ENCODE data around the gene UBE2M. TPM values are rescaled to one million over a fixed set of nuclear protein-coding genes. Genes with fewer than 3 reads are reported as not detected.

UBE2M gene
- total and polyA plus RNA-seq, 2 experiments from 2014 or later, result 54.4 to 111 TPM

- no peak for TF ChIP-seq EZH2 (IDR thresholded peaks at IDR 0.05; ENCODE audit: borderline replicate concordance)
- no peak for TF ChIP-seq EZH2phosphoT487 (IDR thresholded peaks at IDR 0.05; ENCODE audit: low read depth, severe bottlenecking, unreplicated experiment)
- TF ChIP-seq CTCF (IDR thresholded peaks at IDR 0.05; ENCODE audit: poor library complexity), result no peak
- H3K79me2 ChIP-seq, result peaks cover 14% of the 10 kb centered on the region
- DNase-seq (ENCODE audit: low spot score), result no peak
- WGBS (ENCODE audit: low lambda C conversion rate, missing lambda C conversion rate), result 55% methylated on average over 24 of the region's 24 CpGs
- H3K4me3 ChIP-seq, result peak overlapping the region; percentile 31
- H3K4me2 ChIP-seq, result peak overlapping the region; percentile 81
- H3K27me3 ChIP-seq, result no peaks in the 10 kb centered on the region
- H2AFZ ChIP-seq, result no peak overlapping the region
- no peaks in the 10 kb centered on the region for H4K20me1 ChIP-seq (ENCODE audit: insufficient read depth, poor library complexity, severe bottlenecking)
- no peaks in the 10 kb centered on the region for H3K36me3 ChIP-seq (replicated peaks; ENCODE audit: insufficient read depth, low read depth)
- H3K4me1 ChIP-seq (ENCODE audit: insufficient read depth), result peaks cover 9% of the 10 kb centered on the region
- no peaks in the 10 kb centered on the region for H3K9me3 ChIP-seq (ENCODE audit: low read depth)
- peak overlapping the region; percentile 27 for H3K27ac ChIP-seq
- no peaks in the 10 kb centered on the region for H3K9me2 ChIP-seq (replicated peaks; ENCODE audit: insufficient read depth)
These were observed 13.8 kb upstream of the UBE2M start for GRCh38 chr19:58572026-58572817.

GRCh38 chr19:58571575-58571947 lies 13.2 kb upstream of the UBE2M start:
- Histone ChIP-seq H3K9me3 (ENCODE audit: low read depth) (no peaks in the 10 kb centered on the region), H3K79me2 (peaks cover 8% of the 10 kb centered on the region), H4K20me1 (ENCODE audit: insufficient read depth, poor library complexity, severe bottlenecking) (no peaks in the 10 kb centered on the region), H3K4me3 (no peak overlapping the region), H3K4me2 (no peak overlapping the region), H3K9me2 (replicated peaks; ENCODE audit: insufficient read depth) (no peaks in the 10 kb centered on the region), H3K36me3 (replicated peaks; ENCODE audit: insufficient read depth, low read depth) (no peaks in the 10 kb centered on the region), H3K27me3 (no peaks in the 10 kb centered on the region), H2AFZ (no peak overlapping the region), H3K4me1 (ENCODE audit: insufficient read depth) (peaks cover 9% of the 10 kb centered on the region), H3K27ac (no peak overlapping the region)
- peak; percentile 2 for DNase-seq (ENCODE audit: low spot score)
- TF ChIP-seq EZH2phosphoT487 (IDR thresholded peaks at IDR 0.05; ENCODE audit: low read depth, severe bottlenecking, unreplicated experiment) (no peak), EZH2 (IDR thresholded peaks at IDR 0.05; ENCODE audit: borderline replicate concordance) (no peak), CTCF (IDR thresholded peaks at IDR 0.05; ENCODE audit: poor library complexity) (no peak)
- 99% methylated on average over 8 of the region's 8 CpGs for WGBS (ENCODE audit: low lambda C conversion rate, missing lambda C conversion rate)

GRCh38 chr19:58570770-58571574 lies 12.6 kb upstream of the UBE2M start:
- H3K79me2 ChIP-seq, result peaks cover 6% of the 10 kb centered on the region
- H3K4me3 ChIP-seq, result no peak overlapping the region
- no peaks in the 10 kb centered on the region for H4K20me1 ChIP-seq (ENCODE audit: insufficient read depth, poor library complexity, severe bottlenecking)
- no peak overlapping the region for H3K27ac ChIP-seq
- TF ChIP-seq EZH2phosphoT487 (IDR thresholded peaks at IDR 0.05; ENCODE audit: low read depth, severe bottlenecking, unreplicated experiment) (no peak), CTCF (IDR thresholded peaks at IDR 0.05; ENCODE audit: poor library complexity) (no peak), EZH2 (IDR thresholded peaks at IDR 0.05; ENCODE audit: borderline replicate concordance) (no peak)
- H3K9me3 ChIP-seq (ENCODE audit: low read depth), result no peaks in the 10 kb centered on the region
- peak; percentile 10 for DNase-seq (ENCODE audit: low spot score)
- no peaks in the 10 kb centered on the region for H3K36me3 ChIP-seq (replicated peaks; ENCODE audit: insufficient read depth, low read depth)
- H3K4me1 ChIP-seq (ENCODE audit: insufficient read depth), result peaks cover 9% of the 10 kb centered on the region
- no peaks in the 10 kb centered on the region for H3K27me3 ChIP-seq
- 93% methylated on average over 25 of the region's 25 CpGs for WGBS (ENCODE audit: low lambda C conversion rate, missing lambda C conversion rate)
- H3K4me2 ChIP-seq, result no peak overlapping the region
- no peak overlapping the region for H2AFZ ChIP-seq
- no peaks in the 10 kb centered on the region for H3K9me2 ChIP-seq (replicated peaks; ENCODE audit: insufficient read depth)

Measured in hepatocyte (in vitro differentiated cells).